Endodermal cell (in vitro differentiated cells): ENCODE results near the gene ANAPC10. TPM values are rescaled to one million over a fixed set of nuclear protein-coding genes. Genes with fewer than 3 reads are reported as not detected.

Experiments used
- DNase-seq: peaks from one replicate; pipeline ENCODE4 v3.0.0-alpha.2; 2017
- H3K27ac ChIP-seq: 2 replicates; pipeline ENCODE4 v1.5.1; 2013; ENCODE audit warnings: mild to moderate bottlenecking, low read depth, low read length, moderate library complexity
- H3K27me3 ChIP-seq: 2 replicates; pipeline ENCODE4 v1.6.1; 2013; ENCODE audit warnings: mild to moderate bottlenecking, low read length, moderate library complexity; ENCODE audit not compliant: insufficient read depth, control insufficient read depth, poor library complexity, severe bottlenecking
- H3K36me3 ChIP-seq: 2 replicates; pipeline ENCODE4 v1.7.0; 2013; ENCODE audit warnings: mild to moderate bottlenecking, low read length, moderate library complexity; ENCODE audit not compliant: control insufficient read depth, insufficient read depth
- H3K4me1 ChIP-seq: one replicate; pipeline ENCODE4 v1.7.0; 2013; ENCODE audit warnings: low read length; ENCODE audit not compliant: control insufficient read depth, insufficient read depth
- H3K4me3 ChIP-seq: 2 replicates; pipeline ENCODE4 v1.5.1; 2013; ENCODE audit warnings: mild to moderate bottlenecking, low read length, moderate library complexity
- H3K9ac ChIP-seq: 2 replicates; pipeline ENCODE4 v1.6.1; 2013; ENCODE audit warnings: mild to moderate bottlenecking, low read length, moderate library complexity; ENCODE audit not compliant: poor library complexity, severe bottlenecking; ENCODE audit errors: extremely low read depth
- H3K9me3 ChIP-seq: 2 replicates; pipeline ENCODE4 v1.6.1; 2013; ENCODE audit warnings: mild to moderate bottlenecking, low read length, moderate library complexity; ENCODE audit not compliant: control insufficient read depth
- H3K27ac Mint-ChIP-seq: 2 replicates; pipeline ENCODE4 v1.8.0; 2020; ENCODE audit warnings: mixed read lengths
- H3K27me3 Mint-ChIP-seq: 2 replicates; pipeline ENCODE4 v1.8.0; 2021; ENCODE audit warnings: mild to moderate bottlenecking, mixed read lengths; ENCODE audit not compliant: insufficient read depth
- H3K36me3 Mint-ChIP-seq: 2 replicates; pipeline ENCODE4 v1.8.0; 2020; ENCODE audit warnings: low read depth, mixed read lengths
- H3K4me1 Mint-ChIP-seq: 2 replicates; pipeline ENCODE4 v1.8.0; 2020; ENCODE audit warnings: mixed read lengths
- H3K4me3 Mint-ChIP-seq: 2 replicates; pipeline ENCODE4 v1.8.0; 2020; ENCODE audit warnings: mild to moderate bottlenecking, moderate library complexity, mixed read lengths
- H3K9me3 Mint-ChIP-seq: 2 replicates; pipeline ENCODE4 v1.8.0; 2020; ENCODE audit warnings: mild to moderate bottlenecking, mixed read lengths
- WGBS, 2 experiments: methylation state at CpG; one replicate each; pipeline versions ENCODE4 v1.1.5 to v1.1.7; 2013; ENCODE audit warnings: missing lambda C conversion rate in 2 of 2, mixed read lengths in 1 of 2; ENCODE audit not compliant: insufficient coverage in 1 of 2, insufficient read length in 1 of 2; 5-methylcytosine and 5-hydroxymethylcytosine counted together
- total RNA-seq, 2 donors: library from RNA; stranded (reverse); fragmentation: NEBNext Ultra II Directional in 1 of 2; extraction: Animal tissue kit (Norgen Biotek cat#: 25700) in 1 of 2; gene quantifications; 2 replicates in 1 of 2; 3 replicates in 1 of 2; pipeline ENCODE4 v1.2.1, GENCODE V29; 2021
- TF ChIP-seq, protein P1 (sequence below): fragments of 200-600 bp; sonication (generic); conservative IDR thresholded peaks from 2 replicates; pipeline ENCODE4 v1.5.0; 2021; ENCODE audit warnings: antibody characterized with exemption, mild to moderate bottlenecking

Gene ANAPC10
- total RNA-seq, 2 donors from 2014 or later: 25.0 to 29.6 TPM

DNA sequence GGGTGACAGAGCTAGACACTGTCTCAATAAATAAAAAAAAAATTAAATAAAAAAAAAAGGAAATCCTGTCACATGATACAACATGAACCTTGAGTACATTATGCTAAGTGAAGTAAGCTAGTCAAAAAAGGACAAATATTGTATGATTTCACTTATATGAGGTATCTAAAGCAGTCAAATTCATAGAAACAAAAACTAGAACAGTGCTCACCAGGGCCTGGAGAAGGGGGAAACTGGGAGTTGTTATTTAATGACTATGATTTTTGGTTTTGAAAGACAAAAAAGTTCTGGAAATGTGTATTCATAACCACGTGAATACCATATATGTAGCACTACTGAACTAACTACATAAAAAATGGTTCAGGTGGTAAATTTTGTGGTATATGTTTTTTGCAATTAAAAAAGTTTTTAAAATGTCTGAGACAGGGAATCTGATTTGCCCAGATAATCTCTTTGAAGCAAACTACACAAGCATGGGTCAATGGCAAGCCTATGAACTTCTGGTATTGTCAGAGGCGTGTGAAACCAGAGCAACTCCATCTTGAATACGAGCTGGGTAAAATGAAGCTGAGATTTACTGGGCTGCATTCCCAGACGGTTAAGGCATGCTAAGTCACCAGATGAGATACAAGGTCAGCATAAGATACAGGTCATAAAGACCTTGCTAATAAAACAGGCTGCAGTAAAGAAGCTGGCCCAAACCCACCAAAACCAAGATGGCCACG is 42.3 kb downstream of the ANAPC10 start:
- no peak overlapping the region for H3K4me3 ChIP-seq
- H3K36me3 Mint-ChIP-seq: peaks cover 11% of the 10 kb centered on the region
- H3K9me3 ChIP-seq: no peaks in the 10 kb centered on the region
- H3K27ac Mint-ChIP-seq: no peak overlapping the region
- H3K4me1 Mint-ChIP-seq: peaks cover 9% of the 10 kb centered on the region
- H3K27me3 Mint-ChIP-seq: no peaks in the 10 kb centered on the region
- H3K27me3 ChIP-seq: no peaks in the 10 kb centered on the region
- 92 to 94% methylated on average over 3 to 4 of the region's 5 CpGs for WGBS, 2 experiments
- peaks cover 3% of the 10 kb centered on the region for H3K4me1 ChIP-seq
- peaks cover 4% of the 10 kb centered on the region for H3K36me3 ChIP-seq
- TF ChIP-seq, protein P1, sequence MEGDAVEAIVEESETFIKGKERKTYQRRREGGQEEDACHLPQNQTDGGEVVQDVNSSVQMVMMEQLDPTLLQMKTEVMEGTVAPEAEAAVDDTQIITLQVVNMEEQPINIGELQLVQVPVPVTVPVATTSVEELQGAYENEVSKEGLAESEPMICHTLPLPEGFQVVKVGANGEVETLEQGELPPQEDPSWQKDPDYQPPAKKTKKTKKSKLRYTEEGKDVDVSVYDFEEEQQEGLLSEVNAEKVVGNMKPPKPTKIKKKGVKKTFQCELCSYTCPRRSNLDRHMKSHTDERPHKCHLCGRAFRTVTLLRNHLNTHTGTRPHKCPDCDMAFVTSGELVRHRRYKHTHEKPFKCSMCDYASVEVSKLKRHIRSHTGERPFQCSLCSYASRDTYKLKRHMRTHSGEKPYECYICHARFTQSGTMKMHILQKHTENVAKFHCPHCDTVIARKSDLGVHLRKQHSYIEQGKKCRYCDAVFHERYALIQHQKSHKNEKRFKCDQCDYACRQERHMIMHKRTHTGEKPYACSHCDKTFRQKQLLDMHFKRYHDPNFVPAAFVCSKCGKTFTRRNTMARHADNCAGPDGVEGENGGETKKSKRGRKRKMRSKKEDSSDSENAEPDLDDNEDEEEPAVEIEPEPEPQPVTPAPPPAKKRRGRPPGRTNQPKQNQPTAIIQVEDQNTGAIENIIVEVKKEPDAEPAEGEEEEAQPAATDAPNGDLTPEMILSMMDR: no peak
- H3K9me3 Mint-ChIP-seq: no peaks in the 10 kb centered on the region
- H3K4me3 Mint-ChIP-seq: no peak overlapping the region
- H3K27ac ChIP-seq: no peak overlapping the region
- no peak for DNase-seq
- no peak overlapping the region for H3K9ac ChIP-seq

DNA sequence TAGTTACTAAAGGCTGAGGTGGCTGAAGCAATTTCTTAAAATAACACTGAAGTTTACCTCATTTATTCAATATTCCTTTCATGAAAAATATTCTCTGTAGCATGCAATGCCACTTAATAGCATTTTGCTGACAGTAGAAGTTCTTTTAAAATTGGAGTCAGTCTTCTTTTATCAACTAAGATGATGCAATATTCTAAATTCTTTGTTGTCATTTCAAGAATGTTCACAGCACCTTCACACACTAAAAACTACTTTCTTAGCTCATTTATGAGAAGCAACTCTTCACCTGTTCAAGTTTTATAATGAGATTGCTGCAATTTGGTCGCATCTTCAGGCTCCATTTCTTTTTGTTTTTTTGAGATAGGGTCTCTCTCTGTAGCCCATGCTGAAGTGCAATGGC is 48.8 kb downstream of the ANAPC10 start:
- 80 to 96% methylated on average over 1 of the region's 1 CpG for WGBS, 2 experiments
- no peak overlapping the region for H3K4me3 Mint-ChIP-seq
- H3K27me3 ChIP-seq: no peaks in the 10 kb centered on the region
- H3K4me1 Mint-ChIP-seq: peaks cover 6% of the 10 kb centered on the region
- H3K9ac ChIP-seq: no peak overlapping the region
- H3K27ac ChIP-seq: no peak overlapping the region
- H3K36me3 Mint-ChIP-seq: peaks cover 16% of the 10 kb centered on the region
- no peak overlapping the region for H3K4me3 ChIP-seq
- H3K27me3 Mint-ChIP-seq: no peaks in the 10 kb centered on the region
- H3K9me3 Mint-ChIP-seq: no peaks in the 10 kb centered on the region
- TF ChIP-seq, protein P1: no peak
- H3K9me3 ChIP-seq: no peaks in the 10 kb centered on the region
- no peak overlapping the region for H3K27ac Mint-ChIP-seq
- DNase-seq: no peak
- H3K36me3 ChIP-seq: peaks cover 12% of the 10 kb centered on the region
- no peaks in the 10 kb centered on the region for H3K4me1 ChIP-seq

DNA sequence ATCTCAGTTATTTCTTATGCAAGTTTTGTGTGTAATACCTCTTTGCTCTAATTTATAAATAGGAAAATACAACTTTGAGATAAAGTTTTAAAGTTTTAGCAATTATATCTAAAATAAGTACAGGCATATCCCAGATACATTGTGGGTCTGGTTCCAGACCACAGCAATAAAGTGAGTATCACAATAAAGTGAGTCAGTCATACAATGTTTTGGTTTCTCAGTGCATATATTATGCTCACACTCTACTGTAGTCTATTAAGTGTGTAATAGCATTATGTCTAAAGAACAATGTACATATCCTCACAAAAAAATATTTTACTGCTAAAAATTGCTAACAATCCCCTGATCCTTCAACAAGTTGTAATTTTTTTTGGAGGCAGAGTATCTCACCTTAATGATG is 49.2 kb downstream of the ANAPC10 start:
- H3K9me3 ChIP-seq: no peaks in the 10 kb centered on the region
- H3K9ac ChIP-seq: no peak overlapping the region
- Mint-ChIP-seq H3K27me3 (no peaks in the 10 kb centered on the region), H3K27ac (no peak overlapping the region), H3K4me3 (no peak overlapping the region), H3K36me3 (peaks cover 16% of the 10 kb centered on the region), H3K9me3 (no peaks in the 10 kb centered on the region), H3K4me1 (peaks cover 6% of the 10 kb centered on the region)
- H3K36me3 ChIP-seq: peaks cover 12% of the 10 kb centered on the region
- H3K27ac ChIP-seq: no peak overlapping the region
- H3K4me1 ChIP-seq: no peaks in the 10 kb centered on the region
- no peaks in the 10 kb centered on the region for H3K27me3 ChIP-seq
- TF ChIP-seq, protein P1: no peak
- DNase-seq: no peak
- H3K4me3 ChIP-seq: no peak overlapping the region
